Activated naive CD8-positive, alpha-beta T cell treated with anti-CD3 and anti-CD28 coated beads, Interleukin-2, amount 50 U/mL, for 16 hours (primary cell): Measurements from ENCODE around the gene CPEB4.

Experiments used
- DNase-seq: peaks from one replicate; pipeline ENCODE4 v3.0.0-alpha.2; 2020; ENCODE audit warnings: low read depth, low spot score

Gene CPEB4

GRCh38 chr5:173941758-173942401, 53.7 kb downstream of the CPEB4 start:
- DNase-seq: no peak

DNA sequence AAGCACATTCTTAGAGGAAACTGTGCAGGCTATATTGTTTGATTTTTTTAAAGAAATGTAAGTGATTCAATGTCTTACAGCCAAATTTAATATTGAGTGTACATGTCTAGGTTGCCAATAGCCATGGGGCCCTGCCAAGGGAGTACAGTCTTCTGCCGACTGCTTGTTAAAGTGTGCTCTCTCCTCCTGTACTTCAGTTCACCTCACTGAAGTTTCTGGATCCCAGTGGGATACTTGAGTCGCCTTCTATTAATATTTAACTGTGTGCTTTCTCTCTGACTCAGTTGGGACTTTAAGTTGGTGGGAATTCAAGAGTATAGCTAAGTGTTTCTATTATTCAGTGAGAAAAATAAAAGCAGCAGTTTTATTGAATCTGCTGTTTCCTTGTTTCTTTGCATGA, 56.4 kb downstream of the CPEB4 start:
- DNase-seq: no peak

- no peak for DNase-seq
Observed at GRCh38 chr5:173945160-173945559, 57.0 kb downstream of the CPEB4 start.

- DNase-seq: no peak
Observed at GRCh38 chr5:173946323-173946722, 58.2 kb downstream of the CPEB4 start.

DNA sequence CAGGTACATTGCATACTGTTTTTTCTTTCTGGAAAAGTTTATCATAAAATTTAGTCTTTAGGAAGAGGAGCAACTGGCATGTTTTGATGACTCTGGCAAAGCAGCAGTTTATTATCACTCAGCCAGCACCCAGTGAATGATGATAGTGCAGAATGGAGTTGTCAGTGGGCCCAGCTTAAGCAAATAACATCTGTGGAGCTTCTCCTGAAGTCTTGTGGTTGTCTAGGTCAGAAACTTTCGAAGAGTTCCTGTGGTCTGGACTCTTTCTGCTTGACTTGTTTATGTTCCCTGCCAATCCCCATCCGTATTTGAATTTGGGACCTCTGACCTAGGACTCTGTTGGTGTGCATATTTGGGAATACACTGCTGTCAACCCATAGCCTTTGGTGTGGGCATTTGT, 62.7 kb downstream of the CPEB4 start:
- DNase-seq: no peak

DNA sequence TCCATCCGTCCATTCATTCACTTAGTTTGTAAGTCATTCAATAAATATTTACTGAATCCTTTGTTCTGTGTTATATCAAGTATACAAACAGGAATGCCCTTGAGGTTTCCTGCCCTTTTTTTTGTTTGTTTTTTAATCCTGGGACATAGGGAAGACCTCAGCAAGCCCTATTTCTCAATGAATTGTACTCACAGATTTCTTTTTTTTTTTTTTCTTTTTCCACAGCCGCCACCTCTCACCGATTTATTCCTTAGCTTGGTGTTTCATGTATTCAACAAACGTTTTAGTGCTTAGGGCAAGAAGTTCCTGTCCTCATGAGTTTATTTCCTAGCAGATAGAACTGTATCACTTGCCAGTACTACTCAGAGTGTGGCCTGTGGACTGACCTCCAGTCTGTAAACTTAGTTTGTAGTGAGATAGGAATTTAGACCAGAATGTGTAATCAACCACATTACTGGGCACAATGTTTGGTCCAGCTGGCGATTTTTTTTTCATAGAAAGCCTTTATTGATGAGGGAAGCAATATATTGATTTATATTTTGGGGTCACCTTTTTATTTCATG, 65.5 kb downstream of the CPEB4 start:
- DNase-seq: no peak

DNA sequence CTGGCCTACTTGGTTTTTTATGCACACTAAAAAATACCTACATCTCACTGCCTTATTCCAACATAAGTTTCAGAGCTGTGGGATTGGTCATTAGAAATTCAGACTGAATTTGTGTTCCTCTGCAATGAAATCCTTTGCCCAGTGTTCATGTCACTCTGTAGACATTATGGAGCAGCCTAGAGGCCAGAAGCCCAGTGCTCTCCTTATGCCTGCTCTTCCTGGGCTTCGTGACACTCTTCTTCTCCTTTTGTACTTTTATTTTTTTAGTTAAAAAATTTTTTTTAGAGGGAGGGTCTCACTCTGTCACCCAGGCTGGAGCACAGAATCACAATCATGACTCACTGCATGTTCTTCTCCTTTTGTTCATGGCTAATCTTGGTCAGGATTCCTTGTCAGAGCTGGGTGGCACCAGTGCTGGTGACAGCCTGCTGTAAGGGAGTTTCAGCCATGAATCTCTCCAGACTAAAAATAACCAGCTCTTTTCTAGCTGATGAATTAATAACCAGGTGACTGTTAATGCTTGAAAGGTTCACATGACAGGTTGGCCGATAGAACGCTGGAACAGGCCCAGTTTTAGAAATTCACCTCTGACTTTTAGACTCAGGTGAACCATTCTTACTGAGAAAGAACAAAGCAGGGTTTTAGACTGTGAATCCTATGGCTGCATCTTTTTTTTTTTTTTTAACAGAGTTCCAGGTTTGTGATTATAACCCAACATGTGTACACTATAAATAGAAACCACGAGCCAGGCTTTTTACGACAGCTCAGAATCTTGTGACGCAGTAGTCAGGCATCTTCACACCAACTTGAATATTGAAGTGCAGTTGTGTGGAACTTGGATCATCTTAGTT, 66.7 kb downstream of the CPEB4 start:
- no peak for DNase-seq

DNA sequence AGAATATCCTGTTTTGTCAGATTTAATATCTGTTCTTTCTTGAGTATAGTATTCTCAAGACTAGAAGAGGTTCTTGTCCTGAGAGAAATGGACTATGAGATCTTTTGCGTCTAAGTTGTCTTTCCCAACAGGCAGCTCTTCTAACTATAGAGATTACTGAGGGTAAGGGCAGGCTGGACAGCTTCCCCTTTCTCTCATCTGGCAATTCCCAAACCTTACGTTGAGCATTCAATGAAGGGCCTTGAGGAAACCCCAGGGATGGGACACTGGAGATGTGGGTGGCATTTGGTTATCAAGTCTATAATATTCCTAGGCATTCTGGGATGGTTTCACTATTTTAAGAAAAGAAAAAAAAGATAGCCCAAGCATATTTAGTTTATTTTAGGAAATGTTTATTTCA, 72.8 kb downstream of the CPEB4 start:
- no peak for DNase-seq

DNA sequence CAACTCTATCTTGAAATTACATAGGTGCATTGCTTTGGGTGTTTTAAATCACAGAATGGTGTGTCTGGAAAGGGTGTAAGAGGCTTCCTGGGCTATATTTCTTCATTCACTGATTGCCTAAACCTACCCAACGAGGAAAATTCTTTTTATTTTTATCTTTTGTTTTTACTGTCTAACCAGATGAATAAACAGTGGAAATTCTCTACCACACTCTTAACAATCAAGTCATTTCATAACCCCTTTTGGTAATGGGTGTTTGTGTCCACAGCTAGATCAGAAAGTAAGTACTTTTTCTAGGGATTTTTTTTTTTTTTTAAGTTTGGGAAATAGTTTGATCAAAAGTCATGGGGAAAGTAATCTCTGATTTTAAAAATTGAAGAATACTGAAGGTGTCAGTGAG, 73.3 kb downstream of the CPEB4 start:
- DNase-seq: no peak

DNA sequence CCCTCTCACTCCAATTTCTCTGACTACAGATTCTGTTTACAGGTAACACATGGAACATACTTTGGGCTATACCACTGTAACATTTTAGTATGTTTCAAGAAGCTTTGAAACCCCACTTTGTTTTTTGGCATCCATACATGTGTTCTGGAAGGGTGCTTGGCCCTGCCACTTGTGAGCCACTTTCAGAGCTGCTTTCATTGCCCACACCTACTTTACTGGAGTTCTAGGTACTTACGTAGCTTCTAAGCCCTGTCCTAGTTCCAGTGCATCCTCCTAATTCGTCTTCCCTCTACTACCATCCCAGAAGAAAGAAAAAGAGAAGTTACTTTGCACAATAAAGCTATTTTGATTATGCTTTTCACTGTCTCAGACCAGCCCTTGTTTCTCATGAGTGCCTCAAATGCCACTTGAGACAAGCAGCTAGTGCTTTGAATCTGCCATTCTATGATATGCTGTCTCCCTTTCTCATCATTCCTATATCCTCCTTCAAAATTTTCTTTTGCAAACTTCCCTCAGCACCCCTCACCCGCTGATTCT, 74.4 kb downstream of the CPEB4 start:
- no peak for DNase-seq

- no peak for DNase-seq
Observed at GRCh38 chr5:173963182-173963838, 75.2 kb downstream of the CPEB4 start.

- no peak for DNase-seq
Observed at GRCh38 chr5:173963867-173964441, 75.8 kb downstream of the CPEB4 start.

- no peak for DNase-seq
Observed at GRCh38 chr5:173964506-173964905, 76.4 kb downstream of the CPEB4 start.

DNA sequence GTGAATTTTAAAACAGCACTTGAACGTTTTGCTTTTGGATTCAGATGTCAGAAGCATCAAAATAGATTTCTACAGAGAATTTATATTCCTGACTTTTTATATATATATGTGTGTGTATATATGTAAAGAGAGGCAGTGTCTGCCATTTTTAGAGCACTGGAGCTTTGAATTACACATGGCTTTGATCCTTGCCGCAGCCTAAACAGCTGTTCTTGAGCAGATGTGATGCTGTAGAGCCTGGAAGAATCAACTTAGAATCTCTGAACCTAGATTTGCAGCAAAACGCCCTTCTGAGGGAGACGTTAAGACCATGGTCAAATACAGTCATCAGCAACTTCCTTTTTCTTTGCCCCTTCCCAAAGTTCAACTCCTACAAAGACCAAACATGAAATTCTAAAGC, 79.1 kb downstream of the CPEB4 start:
- DNase-seq: no peak

GRCh38 chr5:173968154-173968797, 80.1 kb downstream of the CPEB4 start:
- no peak for DNase-seq

DNA sequence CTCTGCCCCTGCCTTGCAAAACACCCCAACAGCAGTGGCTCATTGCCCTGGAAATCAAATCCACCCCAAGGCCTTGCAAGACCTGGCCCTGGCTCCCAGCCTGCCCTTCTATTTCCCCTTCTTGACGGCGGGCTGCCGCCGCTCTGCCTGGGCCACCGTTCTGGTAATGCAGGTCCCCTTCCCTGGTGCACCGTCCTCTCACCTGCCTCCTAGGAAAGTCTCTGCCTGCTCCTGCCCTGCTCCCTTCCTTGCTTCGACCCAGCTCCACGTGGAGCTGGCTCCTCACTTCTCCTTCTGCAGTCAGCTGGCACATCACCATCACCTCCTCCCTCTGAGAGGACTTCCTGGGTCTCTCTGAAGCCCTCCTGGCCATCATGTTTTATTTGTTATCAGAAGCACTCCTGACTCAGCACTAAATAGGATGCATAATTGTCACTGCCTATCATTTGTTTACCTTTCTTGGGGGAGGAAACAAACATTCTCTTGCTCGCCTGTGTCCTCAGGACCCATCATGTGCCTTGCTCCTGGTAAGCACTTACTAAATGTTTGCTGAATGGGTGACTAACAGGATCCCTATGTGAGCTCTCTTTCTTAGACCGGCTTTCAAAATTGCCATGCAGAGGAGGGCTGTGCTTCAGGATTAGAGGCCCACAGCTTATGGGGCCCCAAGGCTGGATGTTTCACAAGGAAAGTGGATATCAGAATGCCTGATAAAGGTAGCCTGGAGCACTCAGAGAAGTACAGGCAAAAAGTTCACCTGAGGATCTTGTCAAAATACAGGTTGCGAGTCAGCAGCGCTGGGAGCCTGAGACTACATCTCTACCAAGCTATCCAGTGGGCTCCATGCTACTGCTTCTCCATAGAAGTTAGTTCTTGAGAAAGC, 81.3 kb downstream of the CPEB4 start:
- DNase-seq: no peak

GRCh38 chr5:173970878-173971650, 82.9 kb downstream of the CPEB4 start:
- no peak for DNase-seq

GRCh38 chr5:173971681-173972345, 83.7 kb downstream of the CPEB4 start:
- no peak for DNase-seq

- no peak for DNase-seq
Observed at GRCh38 chr5:173972607-173972924, 84.4 kb downstream of the CPEB4 start.
